Measurements from ENCODE around the gene OR1C1. TPM values are rescaled to one million over a fixed set of nuclear protein-coding genes. Genes with fewer than 3 reads are reported as not detected.
"Not testable (repeated sequence)": the region's sequence is repeated elsewhere in the genome, so short reads cannot be mapped to it uniquely, and the experiment has no call there.

The OR1C1 gene
- total RNA-seq, 2 donors from 2014 or later: not detected

DNA sequence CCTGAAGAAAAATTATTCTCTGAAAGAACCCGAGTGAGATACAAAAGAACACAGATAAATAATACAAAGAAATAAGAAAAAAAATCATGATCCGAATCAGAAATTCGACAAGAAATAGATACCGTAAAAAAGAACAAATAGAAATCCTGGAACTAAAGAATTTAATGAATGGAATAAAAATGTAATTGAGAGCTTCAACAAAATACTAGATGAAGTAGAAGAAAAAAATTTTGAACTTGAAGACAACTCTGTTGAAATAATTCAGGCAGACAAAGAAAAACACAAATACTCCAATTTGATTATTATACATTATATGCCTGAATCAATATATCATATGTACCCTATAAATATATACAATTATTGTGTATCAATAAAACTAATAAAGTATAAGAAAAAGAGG lies 39.1 kb downstream of the OR1C1 start:
- H3K4me3 ChIP-seq: no peak overlapping the region
- ATAC-seq (ENCODE audit: insufficient number of reproducible peaks, low FRiP score, low read depth): no peak

GRCh38 chr1:247716546-247716945 lies 43.8 kb downstream of the OR1C1 start, which contains the start of gene OR6F1:
OR6F1 (minus strand) TSS chr1:247716646; CDS start chr1:247712755, 3,891 bp downstream.
- DNase-seq (ENCODE audit: low spot score) (no peak), ATAC-seq (ENCODE audit: insufficient number of reproducible peaks, low FRiP score, low read depth) (no peak)
- Histone ChIP-seq H3K4me1 (ENCODE audit: control insufficient read depth in 1 of 2, low read depth in 2 of 2) (no peaks in the 10 kb centered on the region), H3K9me3 (no peaks in the 10 kb centered on the region), H3K4me3 (no peak within 1 kb of the TSS), H3K27ac (no peak within 1 kb of the TSS), H3K36me3 (no peaks in the 10 kb centered on the region), H3K27me3 (replicated peaks; ENCODE audit: insufficient read depth) (no peaks in the 10 kb centered on the region)
- TF ChIP-seq, protein P1, sequence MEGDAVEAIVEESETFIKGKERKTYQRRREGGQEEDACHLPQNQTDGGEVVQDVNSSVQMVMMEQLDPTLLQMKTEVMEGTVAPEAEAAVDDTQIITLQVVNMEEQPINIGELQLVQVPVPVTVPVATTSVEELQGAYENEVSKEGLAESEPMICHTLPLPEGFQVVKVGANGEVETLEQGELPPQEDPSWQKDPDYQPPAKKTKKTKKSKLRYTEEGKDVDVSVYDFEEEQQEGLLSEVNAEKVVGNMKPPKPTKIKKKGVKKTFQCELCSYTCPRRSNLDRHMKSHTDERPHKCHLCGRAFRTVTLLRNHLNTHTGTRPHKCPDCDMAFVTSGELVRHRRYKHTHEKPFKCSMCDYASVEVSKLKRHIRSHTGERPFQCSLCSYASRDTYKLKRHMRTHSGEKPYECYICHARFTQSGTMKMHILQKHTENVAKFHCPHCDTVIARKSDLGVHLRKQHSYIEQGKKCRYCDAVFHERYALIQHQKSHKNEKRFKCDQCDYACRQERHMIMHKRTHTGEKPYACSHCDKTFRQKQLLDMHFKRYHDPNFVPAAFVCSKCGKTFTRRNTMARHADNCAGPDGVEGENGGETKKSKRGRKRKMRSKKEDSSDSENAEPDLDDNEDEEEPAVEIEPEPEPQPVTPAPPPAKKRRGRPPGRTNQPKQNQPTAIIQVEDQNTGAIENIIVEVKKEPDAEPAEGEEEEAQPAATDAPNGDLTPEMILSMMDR (IDR thresholded peaks at IDR 0.05): no peak

More for the DNA sequence above, 39.1 kb downstream of the OR1C1 start:
- Histone ChIP-seq H3K9me3 (no peaks in the 10 kb centered on the region), H3K4me1 (ENCODE audit: control insufficient read depth in 1 of 2, low read depth in 2 of 2) (no peaks in the 10 kb centered on the region), H3K27ac (no peak overlapping the region), H3K27me3 (replicated peaks; ENCODE audit: insufficient read depth) (no peaks in the 10 kb centered on the region), H3K36me3 (no peaks in the 10 kb centered on the region)
- no peak for DNase-seq (ENCODE audit: low spot score)
- TF ChIP-seq, protein P1 (IDR thresholded peaks at IDR 0.05): no peak

- no peaks in the 10 kb centered on the region for H3K36me3 ChIP-seq
- no peak for ATAC-seq (ENCODE audit: insufficient number of reproducible peaks, low FRiP score, low read depth)
- TF ChIP-seq, protein P1 (IDR thresholded peaks at IDR 0.05): no peak
- no peak for DNase-seq (ENCODE audit: low spot score)
- no peaks in the 10 kb centered on the region for H3K27me3 ChIP-seq (replicated peaks; ENCODE audit: insufficient read depth)
- H3K4me3 ChIP-seq: no peak overlapping the region
- H3K9me3 ChIP-seq: no peaks in the 10 kb centered on the region
- H3K4me1 ChIP-seq (ENCODE audit: control insufficient read depth in 1 of 2, low read depth in 2 of 2): no peaks in the 10 kb centered on the region
- H3K27ac ChIP-seq: no peak overlapping the region
These were observed 46.6 kb downstream of the OR1C1 start for GRCh38 chr1:247713753-247714152.

DNA sequence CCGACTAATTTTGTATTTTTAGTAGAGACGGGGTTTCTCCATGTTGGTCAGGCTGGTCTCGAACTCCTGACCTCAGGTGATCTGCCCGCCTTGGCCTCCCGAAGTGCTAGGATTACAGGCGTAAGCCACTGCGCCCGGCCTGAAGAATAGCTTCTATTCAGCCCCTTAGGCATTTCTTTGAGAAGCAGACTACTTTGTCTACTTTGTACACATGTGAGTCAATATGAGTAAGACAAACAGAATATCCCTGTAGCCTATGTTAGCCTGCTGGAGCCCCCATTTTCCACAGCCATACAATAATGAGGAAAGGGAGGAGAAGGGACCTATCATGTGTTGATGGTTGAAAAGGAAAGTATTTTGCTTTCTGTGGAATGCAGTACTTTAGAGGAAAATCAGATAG lies 49.7 kb downstream of the OR1C1 start:
- ATAC-seq (ENCODE audit: insufficient number of reproducible peaks, low FRiP score, low read depth); H3K4me1 ChIP-seq (ENCODE audit: control insufficient read depth in 1 of 2, low read depth in 2 of 2); H3K27me3 ChIP-seq (replicated peaks; ENCODE audit: insufficient read depth); H3K36me3 ChIP-seq; DNase-seq (ENCODE audit: low spot score); H3K9me3 ChIP-seq; H3K4me3 ChIP-seq; H3K27ac ChIP-seq: not testable (repeated sequence)

Other genes with a start within 250 kb of the OR1C1 start
- not detected for gene OR2C3, start 224.1 kb downstream of the OR1C1 start, total RNA-seq
- gene GCSAML, start 211.4 kb downstream of the OR1C1 start, total RNA-seq: 1 to 10 TPM in 1 of 2 donors, under 1 TPM in 1; 0.42 to 1.2 TPM
- gene OR2G2, start 172.2 kb downstream of the OR1C1 start, total RNA-seq: not detected
- gene OR2G3, start 155.0 kb downstream of the OR1C1 start, total RNA-seq: not detected
- not detected for gene OR13G1, start 80.8 kb downstream of the OR1C1 start, total RNA-seq
- gene OR6F1, start 43.9 kb downstream of the OR1C1 start, total RNA-seq: not detected
- gene OR14K1, start 21.9 kb downstream of the OR1C1 start, total RNA-seq: not detected
- gene OR14A2, start 12.4 kb downstream of the OR1C1 start, total RNA-seq: not detected
- gene OR14A16, start 63.6 kb upstream of the OR1C1 start, total RNA-seq: not detected
- not detected for gene OR11L1, start 81.3 kb upstream of the OR1C1 start, total RNA-seq
- gene TRIM58, start 96.6 kb upstream of the OR1C1 start, total RNA-seq: under 1 TPM; 0.14 to 0.99 TPM
- not detected for gene OR2W3, start 135.0 kb upstream of the OR1C1 start, total RNA-seq
- gene OR2T8, start 159.7 kb upstream of the OR1C1 start, total RNA-seq: not detected
- gene OR2AJ1, start 164.3 kb upstream of the OR1C1 start, total RNA-seq: not detected
- not detected for gene OR2L8, start 188.3 kb upstream of the OR1C1 start, total RNA-seq
- not detected for gene OR2AK2, start 204.7 kb upstream of the OR1C1 start, total RNA-seq

All from thoracic aorta (tissue), 2 donors.